Measurements from ENCODE around the gene DFFA.

GRCh38 chr1:10498231-10498630, 25.9 kb upstream of the DFFA start:
- no peak for TF ChIP-seq CTCF (conservative IDR thresholded peaks at IDR 0.05; ENCODE audit: low read depth, low read length)
- no peak for TF ChIP-seq POLR2A (IDR thresholded peaks at IDR 0.05; ENCODE audit: low read depth, low read length)
- no peak for TF ChIP-seq ELK1 (IDR thresholded peaks at IDR 0.05; ENCODE audit: borderline replicate concordance, low read depth, low read length)
- TF ChIP-seq CEBPB (IDR thresholded peaks at IDR 0.05; ENCODE audit: low read depth, low read length), result no peak
- TF ChIP-seq RFX5 (IDR thresholded peaks at IDR 0.05; ENCODE audit: low read depth, low read length), result no peak
- TF ChIP-seq RAD21 (IDR thresholded peaks at IDR 0.05; ENCODE audit: low read length), result no peak
- TF ChIP-seq MXI1 (IDR thresholded peaks at IDR 0.05; ENCODE audit: borderline replicate concordance, low read depth, low read length), result no peak
- no peak for TF ChIP-seq RCOR1 (IDR thresholded peaks at IDR 0.05; ENCODE audit: insufficient replicate concordance, low read length)
- no peak for TF ChIP-seq USF2 (IDR thresholded peaks at IDR 0.05; ENCODE audit: low read depth, low read length)
- TF ChIP-seq BHLHE40 (IDR thresholded peaks at IDR 0.05; ENCODE audit: low read depth, low read length), result no peak
- TF ChIP-seq MAZ (IDR thresholded peaks at IDR 0.05; ENCODE audit: borderline replicate concordance, low read depth, low read length), result no peak
- TF ChIP-seq NFE2L2 (IDR thresholded peaks at IDR 0.05; ENCODE audit: low read depth, low read length), result no peak
- TF ChIP-seq FOS (IDR thresholded peaks at IDR 0.05; ENCODE audit: low read depth, low read length), result no peak
